RWPE1 (cell line): Measurements from ENCODE around the gene BSN.

Experiments used
- CTCF ChIA-PET: fragments of 350-600 bp; sonication (Branson Sonifier 250); formaldehyde crosslinking; extraction: SDS; loops from one replicate; lab custom pipeline; 2021; lab: Yijun Ruan, JAX
- POLR2A ChIA-PET: fragments of 400-600 bp; formaldehyde crosslinking; extraction: SDS; loops from one replicate; lab custom pipeline; 2020; ENCODE audit warnings: antibody characterized with exemption; ENCODE audit not compliant: low non-redundant PET; lab: Yijun Ruan, JAX
- DNase-seq: peaks from one replicate; pipeline ENCODE4 v3.0.0; 2012; ENCODE audit warnings: low spot score
- H3K27ac ChIP-seq: fragments of 450-650 bp; 2 replicates; pipeline ENCODE4 v1.5.1; 2017
- CTCF ChIP-seq: fragments of 450-650 bp; conservative IDR thresholded peaks from 2 replicates; pipeline ENCODE4 v1.5.1; 2017; ENCODE audit warnings: low read depth, mild to moderate bottlenecking

BSN gene

GRCh38 chr3:49607105-49607591, 52.9 kb downstream of the BSN start:
- CTCF ChIA-PET: no interaction called here
- peak overlapping the region; percentile 76 for H3K27ac ChIP-seq
- no peak for TF ChIP-seq CTCF
- POLR2A ChIA-PET: no interaction called here
- DNase-seq: peak; percentile 19

- peak overlapping the region; percentile 76 for H3K27ac ChIP-seq
- TF ChIP-seq CTCF: no peak
- no peak for DNase-seq
- ChIA-PET POLR2A (no interaction called here), CTCF (no interaction called here)
Observed at GRCh38 chr3:49607796-49608195, 53.5 kb downstream of the BSN start.

DNA sequence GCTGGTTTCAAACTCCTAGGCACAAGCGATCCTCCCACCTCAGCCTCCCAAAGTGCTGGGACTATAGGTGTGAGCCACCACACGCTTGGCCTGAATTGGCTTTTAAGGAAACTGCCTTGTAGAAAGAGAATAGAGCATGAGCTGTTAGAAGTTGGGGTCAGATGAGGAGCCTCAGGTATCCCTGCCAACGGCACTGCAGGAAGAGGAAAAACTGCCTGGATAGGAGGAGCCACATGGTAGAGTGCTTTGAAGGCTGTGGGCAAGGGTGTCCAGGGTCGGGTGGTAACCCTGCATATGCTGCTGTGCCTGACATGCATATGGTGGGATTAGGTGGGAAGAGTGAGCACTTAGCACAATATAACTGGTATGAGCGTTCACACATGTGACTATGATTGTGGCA, 55.0 kb downstream of the BSN start:
- DNase-seq: no peak
- 0 out of 2 replicates have a peak overlapping the region, but pooled peaks have one; percentile 6 for H3K27ac ChIP-seq
- CTCF ChIA-PET: no interaction called here
- no peak for TF ChIP-seq CTCF
- POLR2A ChIA-PET: no interaction called here

- H3K27ac ChIP-seq: 0 out of 2 replicates have a peak overlapping the region, but pooled peaks have one; percentile 6
- no peak for TF ChIP-seq CTCF
- POLR2A ChIA-PET: interaction anchor here (0.6 kb wide), 1 partner anchor 505 kb away, joined by 3 read pairs; the partner anchor contains the start of gene QARS1
- CTCF ChIA-PET: no interaction called here
- DNase-seq: no peak
Observed at GRCh38 chr3:49609815-49610214, 55.5 kb downstream of the BSN start.

DNA sequence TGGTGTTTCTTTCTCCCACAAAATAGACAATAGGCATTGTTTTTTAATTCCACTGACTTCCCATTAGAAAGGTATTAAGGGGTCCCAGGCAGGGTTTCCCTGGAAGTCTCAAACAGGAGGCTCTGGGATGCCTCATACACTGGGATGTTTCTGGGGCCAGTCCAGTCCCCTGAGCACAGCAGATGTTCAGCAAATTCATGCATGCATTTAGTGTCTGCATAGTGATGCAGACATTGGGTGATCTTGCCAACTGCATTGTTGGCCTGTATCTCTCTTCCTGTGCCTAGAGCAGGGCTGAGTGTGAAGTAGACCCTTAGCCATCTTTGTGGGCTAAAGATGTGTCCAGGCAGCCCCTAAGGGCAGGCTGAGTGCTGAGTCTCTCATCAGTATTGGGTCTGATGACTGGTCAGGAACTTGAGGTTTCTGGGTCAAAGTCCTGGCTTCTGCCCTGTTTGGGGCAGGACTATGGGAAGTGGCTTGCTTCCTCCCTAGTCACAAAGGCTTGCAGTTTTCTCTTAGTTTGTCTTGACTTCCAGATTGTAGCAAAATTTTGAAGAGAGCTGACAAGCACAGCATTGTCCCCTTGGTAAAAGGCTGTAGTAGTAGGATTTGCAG, 56.5 kb downstream of the BSN start:
- no peak for TF ChIP-seq CTCF
- H3K27ac ChIP-seq: no peak overlapping the region
- ChIA-PET CTCF (no interaction called here), POLR2A (no interaction called here)
- DNase-seq: no peak

- ChIA-PET CTCF (no interaction called here), POLR2A (no interaction called here)
- DNase-seq: no peak
Observed at GRCh38 chr3:49611291-49611690, 57.0 kb downstream of the BSN start.

More at GRCh38 chr3:49611291-49611690, 57.0 kb downstream of the BSN start:
- H3K27ac ChIP-seq: peak overlapping the region; percentile 55
- no peak for TF ChIP-seq CTCF
